ENCODE measurements around the gene MAS1L.

MAS1L gene

GRCh38 chr6:29493261-29493660 lies 5.5 kb upstream of the MAS1L start:
- TF ChIP-seq, protein P1, sequence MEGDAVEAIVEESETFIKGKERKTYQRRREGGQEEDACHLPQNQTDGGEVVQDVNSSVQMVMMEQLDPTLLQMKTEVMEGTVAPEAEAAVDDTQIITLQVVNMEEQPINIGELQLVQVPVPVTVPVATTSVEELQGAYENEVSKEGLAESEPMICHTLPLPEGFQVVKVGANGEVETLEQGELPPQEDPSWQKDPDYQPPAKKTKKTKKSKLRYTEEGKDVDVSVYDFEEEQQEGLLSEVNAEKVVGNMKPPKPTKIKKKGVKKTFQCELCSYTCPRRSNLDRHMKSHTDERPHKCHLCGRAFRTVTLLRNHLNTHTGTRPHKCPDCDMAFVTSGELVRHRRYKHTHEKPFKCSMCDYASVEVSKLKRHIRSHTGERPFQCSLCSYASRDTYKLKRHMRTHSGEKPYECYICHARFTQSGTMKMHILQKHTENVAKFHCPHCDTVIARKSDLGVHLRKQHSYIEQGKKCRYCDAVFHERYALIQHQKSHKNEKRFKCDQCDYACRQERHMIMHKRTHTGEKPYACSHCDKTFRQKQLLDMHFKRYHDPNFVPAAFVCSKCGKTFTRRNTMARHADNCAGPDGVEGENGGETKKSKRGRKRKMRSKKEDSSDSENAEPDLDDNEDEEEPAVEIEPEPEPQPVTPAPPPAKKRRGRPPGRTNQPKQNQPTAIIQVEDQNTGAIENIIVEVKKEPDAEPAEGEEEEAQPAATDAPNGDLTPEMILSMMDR (IDR thresholded peaks at IDR 0.05; ENCODE audit: low read depth, low read length, poor library complexity, severe bottlenecking): no peak
- no peak for TF ChIP-seq EZH2phosphoT487 (IDR thresholded peaks at IDR 0.05; ENCODE audit: borderline replicate concordance, low read length)
- no peaks in the 10 kb centered on the region for H3K36me3 ChIP-seq (ENCODE audit: control insufficient read depth, low read length)
- no peak overlapping the region for H3K4me3 ChIP-seq (ENCODE audit: low read length)
- H3K4me2 ChIP-seq (ENCODE audit: low read length): no peak overlapping the region
- H3K9me2 ChIP-seq (replicated peaks; ENCODE audit: control insufficient read depth, low read length): no peaks in the 10 kb centered on the region
- H3K27me3 ChIP-seq (ENCODE audit: control insufficient read depth, low read length): no peaks in the 10 kb centered on the region
- H4K20me1 ChIP-seq (ENCODE audit: control insufficient read depth, insufficient read depth, low read depth, low read length): no peaks in the 10 kb centered on the region
- H3K79me2 ChIP-seq (ENCODE audit: control insufficient read depth, low read length): no peaks in the 10 kb centered on the region
- no peak overlapping the region for H3K27ac ChIP-seq (ENCODE audit: low read depth, low read length)
- H3F3A ChIP-seq (ENCODE audit: control insufficient read depth, insufficient read depth): no peaks in the 10 kb centered on the region
- no peaks in the 10 kb centered on the region for H3K4me1 ChIP-seq (ENCODE audit: control insufficient read depth, low read length)
- H3K9me3 ChIP-seq (ENCODE audit: control insufficient read depth, insufficient read depth, low read length): no peaks in the 10 kb centered on the region

DNA sequence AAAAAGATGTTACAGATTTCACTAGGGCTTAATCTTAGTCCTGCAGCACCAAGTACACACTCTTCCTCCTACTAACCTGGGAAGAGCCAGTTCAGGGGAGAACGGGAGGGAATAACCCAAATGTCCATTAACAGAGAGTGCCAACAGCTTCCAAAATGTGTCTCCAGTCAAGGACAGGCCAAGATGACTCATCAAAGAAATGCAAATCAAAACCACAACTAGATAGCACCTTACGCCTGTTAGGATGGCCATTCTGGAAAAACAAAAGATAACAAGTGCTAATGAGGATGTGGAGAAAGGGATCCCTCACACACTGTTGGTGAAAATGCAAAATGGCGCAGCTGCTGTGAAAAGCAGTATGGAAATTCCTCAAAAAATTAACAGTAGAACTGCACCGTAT lies 3.8 kb upstream of the MAS1L start:
- Histone ChIP-seq H3K36me3 (ENCODE audit: control insufficient read depth, low read length) (no peaks in the 10 kb centered on the region), H3K9me2 (replicated peaks; ENCODE audit: control insufficient read depth, low read length) (no peaks in the 10 kb centered on the region), H3K27me3 (ENCODE audit: control insufficient read depth, low read length) (no peaks in the 10 kb centered on the region), H3K4me1 (ENCODE audit: control insufficient read depth, low read length) (no peaks in the 10 kb centered on the region), H4K20me1 (ENCODE audit: control insufficient read depth, insufficient read depth, low read depth, low read length) (no peaks in the 10 kb centered on the region), H3K79me2 (ENCODE audit: control insufficient read depth, low read length) (no peaks in the 10 kb centered on the region), H3K4me2 (ENCODE audit: low read length) (no peak overlapping the region), H3K9me3 (ENCODE audit: control insufficient read depth, insufficient read depth, low read length) (no peaks in the 10 kb centered on the region), H3K27ac (ENCODE audit: low read depth, low read length) (no peak overlapping the region), H3F3A (ENCODE audit: control insufficient read depth, insufficient read depth) (no peaks in the 10 kb centered on the region), H3K4me3 (ENCODE audit: low read length) (no peak overlapping the region)
- no peak for TF ChIP-seq EZH2phosphoT487 (IDR thresholded peaks at IDR 0.05; ENCODE audit: borderline replicate concordance, low read length)
- TF ChIP-seq, protein P1 (IDR thresholded peaks at IDR 0.05; ENCODE audit: low read depth, low read length, poor library complexity, severe bottlenecking): no peak

GRCh38 chr6:29490552-29490951 lies 2.8 kb upstream of the MAS1L start:
- H3K9me2 ChIP-seq (replicated peaks; ENCODE audit: control insufficient read depth, low read length): no peaks in the 10 kb centered on the region
- no peak overlapping the region for H3K27ac ChIP-seq (ENCODE audit: low read depth, low read length)
- no peaks in the 10 kb centered on the region for H3F3A ChIP-seq (ENCODE audit: control insufficient read depth, insufficient read depth)
- H3K36me3 ChIP-seq (ENCODE audit: control insufficient read depth, low read length): no peaks in the 10 kb centered on the region
- H3K27me3 ChIP-seq (ENCODE audit: control insufficient read depth, low read length): no peaks in the 10 kb centered on the region
- H3K79me2 ChIP-seq (ENCODE audit: control insufficient read depth, low read length): no peaks in the 10 kb centered on the region
- TF ChIP-seq, protein P1 (IDR thresholded peaks at IDR 0.05; ENCODE audit: low read depth, low read length, poor library complexity, severe bottlenecking): no peak
- no peak for TF ChIP-seq EZH2phosphoT487 (IDR thresholded peaks at IDR 0.05; ENCODE audit: borderline replicate concordance, low read length)
- no peaks in the 10 kb centered on the region for H3K9me3 ChIP-seq (ENCODE audit: control insufficient read depth, insufficient read depth, low read length)
- H4K20me1 ChIP-seq (ENCODE audit: control insufficient read depth, insufficient read depth, low read depth, low read length): no peaks in the 10 kb centered on the region
- no peaks in the 10 kb centered on the region for H3K4me1 ChIP-seq (ENCODE audit: control insufficient read depth, low read length)
- no peak overlapping the region for H3K4me3 ChIP-seq (ENCODE audit: low read length)
- no peak overlapping the region for H3K4me2 ChIP-seq (ENCODE audit: low read length)

- no peak for TF ChIP-seq EZH2phosphoT487 (IDR thresholded peaks at IDR 0.05; ENCODE audit: borderline replicate concordance, low read length)
- TF ChIP-seq, protein P1 (IDR thresholded peaks at IDR 0.05; ENCODE audit: low read depth, low read length, poor library complexity, severe bottlenecking): no peak
- Histone ChIP-seq H3K27me3 (ENCODE audit: control insufficient read depth, low read length) (no peaks in the 10 kb centered on the region), H3K4me2 (ENCODE audit: low read length) (no peak overlapping the region)
Measured at GRCh38 chr6:29490055-29490454, 2.3 kb upstream of the MAS1L start.

More at GRCh38 chr6:29490055-29490454, 2.3 kb upstream of the MAS1L start:
- Histone ChIP-seq H3K9me3 (ENCODE audit: control insufficient read depth, insufficient read depth, low read length) (no peaks in the 10 kb centered on the region), H3K4me3 (ENCODE audit: low read length) (no peak overlapping the region), H3K9me2 (replicated peaks; ENCODE audit: control insufficient read depth, low read length) (no peaks in the 10 kb centered on the region), H3K36me3 (ENCODE audit: control insufficient read depth, low read length) (no peaks in the 10 kb centered on the region), H3F3A (ENCODE audit: control insufficient read depth, insufficient read depth) (no peaks in the 10 kb centered on the region), H4K20me1 (ENCODE audit: control insufficient read depth, insufficient read depth, low read depth, low read length) (no peaks in the 10 kb centered on the region), H3K27ac (ENCODE audit: low read depth, low read length) (no peak overlapping the region), H3K4me1 (ENCODE audit: control insufficient read depth, low read length) (no peaks in the 10 kb centered on the region), H3K79me2 (ENCODE audit: control insufficient read depth, low read length) (no peaks in the 10 kb centered on the region)
